Measurements from ENCODE around the gene ATP10A.

Gene ATP10A

DNA sequence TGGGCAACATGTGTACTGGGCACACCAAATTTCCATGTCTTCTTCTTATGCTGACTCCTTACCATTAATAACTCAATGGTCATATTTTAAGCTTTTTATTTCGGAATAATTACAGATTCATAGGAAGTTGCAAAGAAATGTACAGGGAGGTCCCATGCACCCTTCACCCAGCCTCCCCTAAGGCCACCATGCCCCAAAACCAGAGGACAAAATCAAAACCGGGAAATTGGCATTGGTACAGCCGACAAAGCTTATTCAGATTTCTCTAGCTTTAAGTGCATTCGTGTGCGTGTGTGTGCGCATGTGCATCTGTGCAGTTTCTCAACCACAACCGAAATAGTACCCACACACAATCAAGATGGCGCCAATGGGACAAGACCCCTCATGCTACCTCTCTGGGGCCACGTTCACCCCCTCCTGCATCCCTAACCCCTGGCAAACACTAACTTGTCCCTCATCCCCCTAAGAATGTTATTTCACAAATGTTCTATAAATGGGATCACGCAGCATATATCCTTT lies 23.4 kb downstream of the ATP10A start:
- H3K4me3 ChIP-seq (ENCODE audit: low read depth, low read length) = no peak overlapping the region
- TF ChIP-seq, protein P1, sequence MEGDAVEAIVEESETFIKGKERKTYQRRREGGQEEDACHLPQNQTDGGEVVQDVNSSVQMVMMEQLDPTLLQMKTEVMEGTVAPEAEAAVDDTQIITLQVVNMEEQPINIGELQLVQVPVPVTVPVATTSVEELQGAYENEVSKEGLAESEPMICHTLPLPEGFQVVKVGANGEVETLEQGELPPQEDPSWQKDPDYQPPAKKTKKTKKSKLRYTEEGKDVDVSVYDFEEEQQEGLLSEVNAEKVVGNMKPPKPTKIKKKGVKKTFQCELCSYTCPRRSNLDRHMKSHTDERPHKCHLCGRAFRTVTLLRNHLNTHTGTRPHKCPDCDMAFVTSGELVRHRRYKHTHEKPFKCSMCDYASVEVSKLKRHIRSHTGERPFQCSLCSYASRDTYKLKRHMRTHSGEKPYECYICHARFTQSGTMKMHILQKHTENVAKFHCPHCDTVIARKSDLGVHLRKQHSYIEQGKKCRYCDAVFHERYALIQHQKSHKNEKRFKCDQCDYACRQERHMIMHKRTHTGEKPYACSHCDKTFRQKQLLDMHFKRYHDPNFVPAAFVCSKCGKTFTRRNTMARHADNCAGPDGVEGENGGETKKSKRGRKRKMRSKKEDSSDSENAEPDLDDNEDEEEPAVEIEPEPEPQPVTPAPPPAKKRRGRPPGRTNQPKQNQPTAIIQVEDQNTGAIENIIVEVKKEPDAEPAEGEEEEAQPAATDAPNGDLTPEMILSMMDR (IDR thresholded peaks at IDR 0.05; ENCODE audit: borderline replicate concordance, insufficient read depth, low read depth, low read length) = no peak

DNA sequence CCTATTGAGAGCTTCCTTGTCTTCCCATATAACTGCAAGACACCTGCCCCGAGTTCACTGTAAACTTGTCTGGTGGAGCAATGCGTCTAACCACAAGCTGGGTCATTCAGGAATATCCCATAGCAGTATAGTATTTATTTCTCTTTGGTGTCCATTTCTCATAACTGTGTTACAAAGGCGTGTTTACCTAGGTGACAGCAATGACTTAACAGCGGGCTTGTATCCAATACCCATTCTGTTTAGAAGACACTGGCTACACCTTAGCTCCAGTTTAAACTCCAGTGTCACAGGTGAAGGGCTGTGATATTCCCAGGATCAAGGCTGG lies 24.3 kb downstream of the ATP10A start:
- H3K4me3 ChIP-seq (ENCODE audit: low read depth, low read length) = no peak overlapping the region
- TF ChIP-seq, protein P1 (IDR thresholded peaks at IDR 0.05; ENCODE audit: borderline replicate concordance, insufficient read depth, low read depth, low read length) = no peak

DNA sequence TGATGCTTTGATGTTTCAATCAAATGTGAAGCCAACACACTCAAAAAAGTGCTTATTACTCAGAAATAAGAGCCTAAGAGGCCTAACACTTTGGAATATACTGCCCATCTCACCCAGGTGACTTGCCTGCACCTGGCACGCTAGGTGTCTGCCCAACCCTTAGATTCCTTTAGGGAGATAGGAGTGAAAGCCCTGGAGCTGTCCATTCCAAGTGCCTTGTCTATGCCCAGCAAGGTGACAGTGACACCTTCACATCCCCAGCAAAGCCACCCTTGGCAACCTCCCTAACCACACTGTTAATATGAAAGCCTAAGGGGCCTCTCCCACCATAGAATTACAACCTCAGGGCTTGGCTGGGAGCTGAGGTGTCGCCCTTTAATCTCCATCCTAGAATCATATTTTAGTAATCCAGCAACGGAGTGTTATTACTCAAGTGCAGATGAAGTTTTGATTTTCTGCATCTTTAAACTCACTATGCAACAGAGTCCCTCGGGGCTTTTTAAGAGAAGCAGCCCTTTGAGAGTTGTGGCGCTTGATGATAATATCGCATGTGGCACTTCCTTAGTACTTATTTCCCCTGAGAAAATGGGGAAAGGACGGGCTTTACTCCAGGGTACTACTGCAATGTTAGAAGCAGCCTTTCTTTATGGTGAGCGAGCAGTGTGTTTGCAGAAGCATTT lies 24.8 kb downstream of the ATP10A start:
- TF ChIP-seq, protein P1 (IDR thresholded peaks at IDR 0.05; ENCODE audit: borderline replicate concordance, insufficient read depth, low read depth, low read length) = no peak
- H3K4me3 ChIP-seq (ENCODE audit: low read depth, low read length) = no peak overlapping the region

DNA sequence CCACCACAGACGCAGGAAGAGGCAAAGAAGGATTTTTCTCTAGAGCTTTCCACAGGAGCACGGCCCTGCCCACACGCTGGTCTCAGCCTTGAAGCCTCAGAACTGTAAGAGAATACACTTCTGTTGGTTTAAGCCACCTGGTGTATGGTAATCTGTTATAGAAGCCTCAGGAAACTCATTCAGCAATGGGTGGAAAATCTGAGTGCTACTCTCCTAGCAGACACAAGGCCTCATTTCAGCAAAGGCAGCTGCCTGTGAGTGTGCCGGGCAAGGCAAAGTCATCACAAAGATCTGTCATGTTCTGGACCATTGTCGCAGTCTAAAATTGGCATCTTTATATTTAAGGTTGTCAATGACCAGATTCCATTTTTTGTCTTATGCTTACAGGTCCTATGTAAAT lies 31.0 kb downstream of the ATP10A start:
- no peak overlapping the region for H3K4me3 ChIP-seq (ENCODE audit: low read depth, low read length)
- TF ChIP-seq, protein P1 (IDR thresholded peaks at IDR 0.05; ENCODE audit: borderline replicate concordance, insufficient read depth, low read depth, low read length) = no peak

DNA sequence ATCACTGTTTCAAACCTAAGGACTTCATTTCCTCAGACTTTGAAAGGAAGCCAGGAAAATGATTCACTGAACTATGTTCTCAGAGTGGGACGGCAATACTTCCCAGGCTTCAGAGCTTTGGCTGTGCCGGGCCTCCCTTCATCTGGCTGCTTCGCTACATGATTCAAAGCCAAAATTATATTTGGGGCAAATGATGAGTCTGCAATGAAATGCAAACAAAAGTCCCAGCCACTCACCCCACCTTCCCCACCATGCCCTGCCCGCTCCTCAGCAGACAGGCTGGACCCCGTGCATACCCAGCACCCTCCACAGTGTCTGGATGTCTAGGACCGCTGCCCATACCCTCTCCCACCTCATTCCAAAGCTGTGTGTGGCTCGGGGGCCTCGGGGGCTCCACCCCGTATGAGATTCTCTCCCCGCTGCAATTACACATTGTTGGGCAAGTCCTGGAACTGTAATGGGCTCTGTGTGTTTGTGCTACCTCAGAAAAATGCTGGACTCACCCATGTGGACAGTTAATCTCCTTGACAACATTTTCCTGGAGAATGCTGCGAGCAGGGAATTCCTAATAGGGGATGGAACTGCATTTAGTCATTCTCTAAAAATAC lies 32.2 kb downstream of the ATP10A start:
- H3K4me3 ChIP-seq (ENCODE audit: low read depth, low read length) = no peak overlapping the region

DNA sequence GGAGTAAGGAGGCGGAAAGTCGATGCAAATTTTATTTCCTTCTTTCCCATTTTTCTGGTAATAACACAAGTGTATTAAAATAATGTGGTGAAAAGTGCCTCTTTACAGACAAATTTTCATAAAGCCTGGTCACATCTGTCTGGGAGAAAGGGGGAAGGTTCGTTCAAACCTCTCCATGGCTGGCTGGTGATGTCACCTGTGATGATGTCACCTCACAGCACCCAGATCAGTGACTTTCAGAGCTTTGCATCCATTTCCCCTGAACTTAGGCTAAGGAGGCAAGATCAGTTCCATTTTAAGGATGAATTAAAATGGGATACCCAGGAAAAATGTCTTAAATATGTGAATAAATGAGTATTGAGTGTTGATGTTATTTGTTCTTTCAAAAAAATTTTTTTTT lies 34.1 kb downstream of the ATP10A start:
- no peak overlapping the region for H3K4me3 ChIP-seq (ENCODE audit: low read depth, low read length)

More for the DNA sequence above, 32.2 kb downstream of the ATP10A start:
- TF ChIP-seq, protein P1 (IDR thresholded peaks at IDR 0.05; ENCODE audit: borderline replicate concordance, insufficient read depth, low read depth, low read length) = no peak

More for the DNA sequence above, 34.1 kb downstream of the ATP10A start:
- TF ChIP-seq, protein P1 (IDR thresholded peaks at IDR 0.05; ENCODE audit: borderline replicate concordance, insufficient read depth, low read depth, low read length) = no peak

Data from GM12875 (cell line).